Spinal cord (tissue), 10 donors: ENCODE results near the gene MCF2L2. TPM values are rescaled to one million over a fixed set of nuclear protein-coding genes. Genes with fewer than 3 reads are reported as not detected.

ENCODE experiments used
- DNase-seq, 6 donors: peaks; one replicate each; pipeline versions ENCODE4 v3.0.0 to v3.0.0-alpha.2; 2013 to 2015; ENCODE audit warnings: low spot score in 6 of 6, low read depth in 4 of 6
- H3K27ac ChIP-seq: one replicate; pipeline ENCODE4 v1.5.1; 2013; ENCODE audit warnings: low read depth, low read length, control low read depth
- H3K27me3 ChIP-seq: one replicate; pipeline ENCODE4 v1.6.1; 2013; ENCODE audit warnings: low read length; ENCODE audit not compliant: control insufficient read depth, insufficient read depth
- H3K36me3 ChIP-seq: one replicate; pipeline ENCODE4 v1.6.1; 2013; ENCODE audit warnings: low read length; ENCODE audit not compliant: control insufficient read depth, insufficient read depth
- H3K4me1 ChIP-seq: one replicate; pipeline ENCODE4 v1.6.1; 2013; ENCODE audit warnings: low read length; ENCODE audit not compliant: control insufficient read depth, insufficient read depth
- H3K4me3 ChIP-seq: one replicate; pipeline ENCODE4 v1.5.1; 2013; ENCODE audit warnings: low read depth, low read length, control low read depth
- H3K9me3 ChIP-seq: one replicate; pipeline ENCODE4 v1.6.1; 2013; ENCODE audit warnings: low read length; ENCODE audit not compliant: control insufficient read depth, insufficient read depth
- WGBS: methylation state at CpG from one replicate; pipeline ENCODE4 v1.1.5; 2013; ENCODE audit warnings: missing lambda C conversion rate; ENCODE audit not compliant: insufficient coverage; 5-methylcytosine and 5-hydroxymethylcytosine counted together
- polyA plus RNA-seq, 2 donors: library from polyadenylated mRNA; unstranded; fragments of 120-200 nt; gene quantifications; one replicate each; pipeline ENCODE4 v1.2.1, GENCODE V29; 2013; ENCODE audit not compliant: insufficient read length in 2 of 2
- total RNA-seq, 2 donors: library from RNA; depleted of rRNA in 1 of 2; stranded (reverse); fragments of 120-200 nt in 1 of 2; fragments of >200 nt in 1 of 2; gene quantifications; one replicate each; pipeline versions ENCODE4 v1.2.3 to v1.2.4, GENCODE V29; 2013 to 2014
- donor health status: healthy.

The MCF2L2 gene
- total and polyA plus RNA-seq, 4 donors: 9.6 to 29.6 (median 18.8) TPM

- no peak for DNase-seq
- Histone ChIP-seq H3K36me3 (no peaks in the 10 kb centered on the region), H3K4me1 (no peaks in the 10 kb centered on the region), H3K4me3 (no peak overlapping the region), H3K9me3 (no peaks in the 10 kb centered on the region), H3K27me3 (no peaks in the 10 kb centered on the region), H3K27ac (no peak overlapping the region)
- WGBS: no CpG with 5 or more reads among the region's 2 CpGs
These were observed 19.2 kb downstream of the MCF2L2 start for GRCh38 chr3:183409219-183409618.

- H3K27ac ChIP-seq: no peak overlapping the region
- no peaks in the 10 kb centered on the region for H3K36me3 ChIP-seq
- H3K27me3 ChIP-seq: no peaks in the 10 kb centered on the region
- no CpG with 5 or more reads among the region's 1 CpG for WGBS
- no peaks in the 10 kb centered on the region for H3K9me3 ChIP-seq
- DNase-seq: no peak
- no peaks in the 10 kb centered on the region for H3K4me1 ChIP-seq
- H3K4me3 ChIP-seq: no peak overlapping the region
These were observed 26.7 kb downstream of the MCF2L2 start for GRCh38 chr3:183401678-183402077.

- Histone ChIP-seq H3K36me3 (no peaks in the 10 kb centered on the region), H3K27ac (no peak overlapping the region), H3K4me1 (no peaks in the 10 kb centered on the region), H3K4me3 (no peak overlapping the region), H3K27me3 (no peaks in the 10 kb centered on the region), H3K9me3 (no peaks in the 10 kb centered on the region)
- DNase-seq: no peak
- WGBS: 51% methylated on average over 11 of the region's 13 CpGs
These were observed 28.1 kb downstream of the MCF2L2 start for GRCh38 chr3:183400352-183400751.

- H3K27me3 ChIP-seq: no peaks in the 10 kb centered on the region
- DNase-seq: no peak
These were observed 31.6 kb downstream of the MCF2L2 start for GRCh38 chr3:183396662-183397391.

GRCh38 chr3:183394150-183394549 lies 34.3 kb downstream of the MCF2L2 start:
- Histone ChIP-seq H3K27ac (no peak overlapping the region), H3K4me3 (no peak overlapping the region), H3K4me1 (peaks cover 6% of the 10 kb centered on the region), H3K9me3 (no peaks in the 10 kb centered on the region), H3K36me3 (no peaks in the 10 kb centered on the region), H3K27me3 (no peaks in the 10 kb centered on the region)
- peak in 1 of 6 donors; percentile 24 for DNase-seq
- WGBS: 69% methylated on average over 6 of the region's 6 CpGs

More at GRCh38 chr3:183396662-183397391, 31.6 kb downstream of the MCF2L2 start:
- no peak overlapping the region for H3K27ac ChIP-seq
- WGBS: 100% methylated on average over 1 of the region's 5 CpGs
- H3K9me3 ChIP-seq: no peaks in the 10 kb centered on the region
- H3K4me3 ChIP-seq: no peak overlapping the region
- peaks cover 6% of the 10 kb centered on the region for H3K4me1 ChIP-seq
- H3K36me3 ChIP-seq: no peaks in the 10 kb centered on the region

- peaks cover 6% of the 10 kb centered on the region for H3K4me1 ChIP-seq
- no peak for DNase-seq
- no peaks in the 10 kb centered on the region for H3K36me3 ChIP-seq
- no peaks in the 10 kb centered on the region for H3K9me3 ChIP-seq
- no peaks in the 10 kb centered on the region for H3K27me3 ChIP-seq
- WGBS: 57% methylated on average over 4 of the region's 4 CpGs
- no peak overlapping the region for H3K27ac ChIP-seq
- H3K4me3 ChIP-seq: no peak overlapping the region
These were observed 34.8 kb downstream of the MCF2L2 start for GRCh38 chr3:183393625-183394024.

GRCh38 chr3:183392186-183393034 lies 36.0 kb downstream of the MCF2L2 start:
- no peak overlapping the region for H3K27ac ChIP-seq

GRCh38 chr3:183391460-183391859 lies 37.0 kb downstream of the MCF2L2 start:
- Histone ChIP-seq H3K4me1 (peaks cover 6% of the 10 kb centered on the region), H3K27ac (no peak overlapping the region), H3K9me3 (no peaks in the 10 kb centered on the region), H3K4me3 (no peak overlapping the region), H3K36me3 (no peaks in the 10 kb centered on the region), H3K27me3 (no peaks in the 10 kb centered on the region)
- DNase-seq: no peak
- no CpG with 5 or more reads among the region's 3 CpGs for WGBS

More at GRCh38 chr3:183392186-183393034, 36.0 kb downstream of the MCF2L2 start:
- Histone ChIP-seq H3K9me3 (no peaks in the 10 kb centered on the region), H3K4me1 (peaks cover 6% of the 10 kb centered on the region), H3K4me3 (no peak overlapping the region), H3K36me3 (no peaks in the 10 kb centered on the region), H3K27me3 (no peaks in the 10 kb centered on the region)
- no peak for DNase-seq
- 92% methylated on average over 7 of the region's 12 CpGs for WGBS

GRCh38 chr3:183390844-183391243 lies 37.6 kb downstream of the MCF2L2 start:
- DNase-seq: no peak
- H3K36me3 ChIP-seq: no peaks in the 10 kb centered on the region
- no peaks in the 10 kb centered on the region for H3K27me3 ChIP-seq
- no peaks in the 10 kb centered on the region for H3K9me3 ChIP-seq
- no peak overlapping the region for H3K4me3 ChIP-seq
- no peak overlapping the region for H3K27ac ChIP-seq
- H3K4me1 ChIP-seq: peaks cover 10% of the 10 kb centered on the region
